PC-9 (cell line): Measurements from ENCODE around the gene STX19. TPM values are rescaled to one million over a fixed set of nuclear protein-coding genes. Genes with fewer than 3 reads are reported as not detected.

ENCODE experiments used
- BruUV-seq: library from RNA; stranded (reverse); fragments of 400-500 nt; replicated peaks from 2 replicates; lab custom pipeline; 2021; lab: Mats Ljungman, UMichigan
- CTCF ChIA-PET: fragments of 300-600 bp; sonication (Branson Sonifier 250); formaldehyde crosslinking; loops from one replicate; lab custom pipeline; 2022; ENCODE audit warnings: antibody characterized with exemption; lab: Charles Lee
- POLR2A ChIA-PET: fragments of 300-600 bp; sonication (Branson Sonifier 250); formaldehyde crosslinking; loops from one replicate; lab custom pipeline; 2022; ENCODE audit warnings: antibody characterized with exemption; ENCODE audit not compliant: unreplicated experiment; lab: Charles Lee
- DNase-seq, 2 experiments: peaks; one replicate each; pipeline versions ENCODE4 v3.0.0 to v3.0.0-alpha.2; 2015 to 2022; ENCODE audit warnings: mixed read lengths in 1 of 2
- H2AFZ ChIP-seq: fragments of 200-600 bp; sonication (generic); 2 replicates; pipeline ENCODE4 v1.8.1; 2017; ENCODE audit warnings: antibody characterized with exemption
- H3F3A ChIP-seq: fragments of 200-600 bp; sonication (generic); 2 replicates; pipeline ENCODE4 v1.8.1; 2017; ENCODE audit warnings: antibody characterized with exemption, mild to moderate bottlenecking, low read depth; ENCODE audit not compliant: insufficient read depth
- H3K27ac ChIP-seq: fragments of 200-600 bp; sonication (generic); 2 replicates; pipeline ENCODE4 v1.6.1; 2016; ENCODE audit warnings: mixed run types
- H3K27me3 ChIP-seq: fragments of 200-600 bp; sonication (generic); 2 replicates; pipeline ENCODE4 v1.6.1; 2016; ENCODE audit warnings: low read depth, mixed run types; ENCODE audit not compliant: insufficient read depth
- H3K36me3 ChIP-seq: fragments of 200-600 bp; sonication (generic); 2 replicates; pipeline ENCODE4 v1.6.1; 2016; ENCODE audit warnings: low read depth, mixed run types
- H3K4me1 ChIP-seq: fragments of 200-600 bp; sonication (generic); replicated peaks from 2 replicates; pipeline ENCODE4 v1.6.1; 2016; ENCODE audit warnings: mixed run types; ENCODE audit not compliant: insufficient read depth
- H3K4me2 ChIP-seq: fragments of 200-600 bp; sonication (generic); 2 replicates; pipeline ENCODE4 v1.6.1; 2017; ENCODE audit warnings: mixed run types
- H3K4me3 ChIP-seq: fragments of 200-600 bp; sonication (generic); 2 replicates; pipeline ENCODE4 v1.6.1; 2016; ENCODE audit warnings: mixed run types
- H3K79me2 ChIP-seq: fragments of 200-600 bp; sonication (generic); 2 replicates; pipeline ENCODE4 v1.6.1; 2017; ENCODE audit warnings: low read depth, mixed run types
- H3K9me2 ChIP-seq: fragments of 200-600 bp; sonication (generic); 2 replicates; pipeline ENCODE4 v1.8.1; 2017; ENCODE audit warnings: mild to moderate bottlenecking; ENCODE audit not compliant: insufficient read depth
- H3K9me3 ChIP-seq: fragments of 200-600 bp; sonication (generic); 2 replicates; pipeline ENCODE4 v1.8.1; 2016; ENCODE audit warnings: low read depth; ENCODE audit not compliant: insufficient read depth
- H4K20me1 ChIP-seq: fragments of 200-600 bp; sonication (generic); 2 replicates; pipeline ENCODE4 v1.8.1; 2017; ENCODE audit not compliant: insufficient read depth
- EZH2 ChIP-seq: fragments of 200-600 bp; sonication (generic); IDR thresholded peaks from 2 replicates; pipeline ENCODE4 v1.8.0; 2017; ENCODE audit warnings: antibody characterized with exemption, low read depth
- intact Hi-C: fragments of 100-400 bp; cut with micrococcal nuclease; formaldehyde crosslinking; loops from one replicate; pipeline ENCODE4 v1.10.0; 2022; ENCODE audit not compliant: unreplicated experiment
- total RNA-seq: library from RNA; stranded (reverse); gene quantifications from 2 replicates; pipeline ENCODE4 v1.2.3, GENCODE V29; 2021
- TF ChIP-seq, protein P1 (sequence below): fragments of 200-600 bp; sonication (generic); conservative IDR thresholded peaks from 2 replicates; pipeline ENCODE4 v1.6.1; 2017; ENCODE audit warnings: mixed run types, antibody characterized with exemption, mild to moderate bottlenecking, moderate library complexity

Gene STX19
- total RNA-seq, 1 experiment from 2014 or later: 5.5 TPM

DNA sequence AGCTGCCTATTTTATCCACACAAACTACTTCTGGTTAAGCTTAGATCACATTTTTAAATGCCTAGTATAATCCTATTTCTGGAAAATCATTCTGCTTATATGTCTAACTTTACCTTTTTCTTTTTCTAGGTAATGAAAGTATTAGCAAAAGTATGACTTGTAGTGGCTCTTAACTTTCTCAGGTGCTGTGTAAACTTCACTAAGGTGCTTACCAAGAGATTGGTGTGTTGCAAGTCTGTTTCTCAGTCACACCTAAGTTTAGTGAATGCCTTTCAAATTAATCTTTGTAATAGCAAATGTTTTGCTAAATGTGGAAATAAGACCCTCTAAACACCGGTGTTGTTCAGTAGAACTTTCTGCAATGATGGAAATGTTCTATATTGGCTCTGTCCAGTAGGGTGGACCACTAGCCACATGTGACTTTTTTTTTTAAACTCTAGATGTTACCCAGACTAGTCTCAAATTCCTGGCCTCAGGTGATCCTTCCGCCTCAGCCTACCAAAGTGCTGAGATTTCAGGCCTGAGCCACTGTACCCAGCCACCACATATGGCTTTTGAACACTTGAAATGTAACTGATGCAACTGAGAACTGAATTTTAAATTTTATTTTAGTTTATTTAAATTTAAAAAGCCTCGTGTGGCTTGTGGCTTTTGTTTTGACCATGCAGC is 26.4 kb downstream of the STX19 start:
- Histone ChIP-seq H3K9me2 (no peaks in the 10 kb centered on the region), H3F3A (no peaks in the 10 kb centered on the region), H3K9me3 (no peaks in the 10 kb centered on the region), H3K27ac (no peak overlapping the region), H3K79me2 (no peaks in the 10 kb centered on the region), H3K4me1 (peaks cover 8% of the 10 kb centered on the region; the same call in 1 of the 2 replicates), H3K4me2 (no peak overlapping the region), H3K4me3 (no peak overlapping the region), H3K36me3 (no peaks in the 10 kb centered on the region), H4K20me1 (no peaks in the 10 kb centered on the region), H3K27me3 (no peaks in the 10 kb centered on the region), H2AFZ (no peak overlapping the region)
- DNase-seq: no peak
- TF ChIP-seq, protein P1, sequence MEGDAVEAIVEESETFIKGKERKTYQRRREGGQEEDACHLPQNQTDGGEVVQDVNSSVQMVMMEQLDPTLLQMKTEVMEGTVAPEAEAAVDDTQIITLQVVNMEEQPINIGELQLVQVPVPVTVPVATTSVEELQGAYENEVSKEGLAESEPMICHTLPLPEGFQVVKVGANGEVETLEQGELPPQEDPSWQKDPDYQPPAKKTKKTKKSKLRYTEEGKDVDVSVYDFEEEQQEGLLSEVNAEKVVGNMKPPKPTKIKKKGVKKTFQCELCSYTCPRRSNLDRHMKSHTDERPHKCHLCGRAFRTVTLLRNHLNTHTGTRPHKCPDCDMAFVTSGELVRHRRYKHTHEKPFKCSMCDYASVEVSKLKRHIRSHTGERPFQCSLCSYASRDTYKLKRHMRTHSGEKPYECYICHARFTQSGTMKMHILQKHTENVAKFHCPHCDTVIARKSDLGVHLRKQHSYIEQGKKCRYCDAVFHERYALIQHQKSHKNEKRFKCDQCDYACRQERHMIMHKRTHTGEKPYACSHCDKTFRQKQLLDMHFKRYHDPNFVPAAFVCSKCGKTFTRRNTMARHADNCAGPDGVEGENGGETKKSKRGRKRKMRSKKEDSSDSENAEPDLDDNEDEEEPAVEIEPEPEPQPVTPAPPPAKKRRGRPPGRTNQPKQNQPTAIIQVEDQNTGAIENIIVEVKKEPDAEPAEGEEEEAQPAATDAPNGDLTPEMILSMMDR: no peak
- TF ChIP-seq EZH2: no peak
- no TSS peak for BruUV-seq
- ChIA-PET CTCF (interaction anchor here (1.9 kb wide), 1 partner anchor 67 kb away, joined by 4 read pairs; no protein-coding TSS in a partner anchor), POLR2A (no interaction called here)
- intact Hi-C loops: loop anchor here (10.0 kb wide), 1 partner anchor 243 kb away; no protein-coding TSS in a partner anchor

- ChIA-PET CTCF (interaction anchor here (1.9 kb wide), 1 partner anchor 68 kb away, joined by 4 read pairs; no protein-coding TSS in a partner anchor), POLR2A (no interaction called here)
- no peaks in the 10 kb centered on the region for H3K79me2 ChIP-seq
- no peaks in the 10 kb centered on the region for H3K36me3 ChIP-seq
- H3K9me2 ChIP-seq: no peaks in the 10 kb centered on the region
- peaks cover 8% of the 10 kb centered on the region; the same call in 1 of the 2 replicates for H3K4me1 ChIP-seq
- no peaks in the 10 kb centered on the region for H3K9me3 ChIP-seq
- BruUV-seq: no TSS peak
- intact Hi-C loops: loop anchor here (10.0 kb wide), 1 partner anchor 244 kb away; no protein-coding TSS in a partner anchor
- H3K27ac ChIP-seq: no peak overlapping the region
- no peak overlapping the region for H3K4me3 ChIP-seq
- no peak for DNase-seq
- no peak overlapping the region for H3K4me2 ChIP-seq
- no peaks in the 10 kb centered on the region for H4K20me1 ChIP-seq
- no peaks in the 10 kb centered on the region for H3F3A ChIP-seq
- no peaks in the 10 kb centered on the region for H3K27me3 ChIP-seq
- no peak overlapping the region for H2AFZ ChIP-seq
- TF ChIP-seq, protein P1: no peak
- TF ChIP-seq EZH2: no peak
These were observed 27.2 kb downstream of the STX19 start for GRCh38 chr3:94001191-94001590.

GRCh38 chr3:93994056-93994455 is 34.3 kb downstream of the STX19 start:
- Histone ChIP-seq H3F3A (no peaks in the 10 kb centered on the region), H3K4me1 (no peaks in the 10 kb centered on the region), H3K9me2 (no peaks in the 10 kb centered on the region), H3K4me3 (no peak overlapping the region), H3K36me3 (no peaks in the 10 kb centered on the region), H3K27ac (no peak overlapping the region), H3K9me3 (no peaks in the 10 kb centered on the region), H3K4me2 (no peak overlapping the region), H3K79me2 (no peaks in the 10 kb centered on the region), H2AFZ (no peak overlapping the region), H3K27me3 (no peaks in the 10 kb centered on the region), H4K20me1 (0 out of 2 replicates have a peak, but pooled peaks cover 8% of the 10 kb centered on the region)
- DNase-seq: no peak
- TF ChIP-seq, protein P1: no peak
- TF ChIP-seq EZH2: no peak
- BruUV-seq: no TSS peak
- CTCF ChIA-PET: no interaction called here
- intact Hi-C loops: no loop called here
- POLR2A ChIA-PET: no interaction called here
